Mucosa of rectum (tissue), 2 donors: ENCODE results near the gene MAFF.

Experiments used
- H3K27ac ChIP-seq, 2 donors: one replicate each; pipeline ENCODE4 v1.7.0; 2013; ENCODE audit warnings: inconsistent platforms in 2 of 2, low read depth in 2 of 2, low read length in 2 of 2
- H3K27me3 ChIP-seq, 2 donors: one replicate each; pipeline ENCODE4 v1.7.0; 2013; ENCODE audit warnings: low read length in 2 of 2; ENCODE audit not compliant: control insufficient read depth in 2 of 2, insufficient read depth in 2 of 2
- H3K36me3 ChIP-seq, 2 donors: one replicate each; pipeline ENCODE4 v1.7.0; 2013; ENCODE audit warnings: low read length in 2 of 2; ENCODE audit not compliant: control insufficient read depth in 2 of 2, insufficient read depth in 2 of 2
- H3K4me1 ChIP-seq, 2 donors: one replicate each; pipeline ENCODE4 v1.7.0; 2013; ENCODE audit warnings: low read length in 2 of 2, mild to moderate bottlenecking in 1 of 2; ENCODE audit not compliant: control insufficient read depth in 2 of 2, insufficient read depth in 2 of 2
- H3K4me3 ChIP-seq, 2 donors: one replicate each; pipeline ENCODE4 v1.7.0; 2013; ENCODE audit warnings: low read length in 2 of 2
- H3K9ac ChIP-seq, 2 donors: one replicate each; pipeline ENCODE4 v1.7.0; 2013; ENCODE audit warnings: low read length in 2 of 2, low read depth in 1 of 2, mild to moderate bottlenecking in 1 of 2
- H3K9me3 ChIP-seq, 2 donors: one replicate each; pipeline ENCODE4 v1.7.0; 2013; ENCODE audit warnings: low read length in 2 of 2; ENCODE audit not compliant: control insufficient read depth in 2 of 2
- donor health status: healthy.
- donor health status: Normal muscosa, but diverticular disease.

MAFF gene

DNA sequence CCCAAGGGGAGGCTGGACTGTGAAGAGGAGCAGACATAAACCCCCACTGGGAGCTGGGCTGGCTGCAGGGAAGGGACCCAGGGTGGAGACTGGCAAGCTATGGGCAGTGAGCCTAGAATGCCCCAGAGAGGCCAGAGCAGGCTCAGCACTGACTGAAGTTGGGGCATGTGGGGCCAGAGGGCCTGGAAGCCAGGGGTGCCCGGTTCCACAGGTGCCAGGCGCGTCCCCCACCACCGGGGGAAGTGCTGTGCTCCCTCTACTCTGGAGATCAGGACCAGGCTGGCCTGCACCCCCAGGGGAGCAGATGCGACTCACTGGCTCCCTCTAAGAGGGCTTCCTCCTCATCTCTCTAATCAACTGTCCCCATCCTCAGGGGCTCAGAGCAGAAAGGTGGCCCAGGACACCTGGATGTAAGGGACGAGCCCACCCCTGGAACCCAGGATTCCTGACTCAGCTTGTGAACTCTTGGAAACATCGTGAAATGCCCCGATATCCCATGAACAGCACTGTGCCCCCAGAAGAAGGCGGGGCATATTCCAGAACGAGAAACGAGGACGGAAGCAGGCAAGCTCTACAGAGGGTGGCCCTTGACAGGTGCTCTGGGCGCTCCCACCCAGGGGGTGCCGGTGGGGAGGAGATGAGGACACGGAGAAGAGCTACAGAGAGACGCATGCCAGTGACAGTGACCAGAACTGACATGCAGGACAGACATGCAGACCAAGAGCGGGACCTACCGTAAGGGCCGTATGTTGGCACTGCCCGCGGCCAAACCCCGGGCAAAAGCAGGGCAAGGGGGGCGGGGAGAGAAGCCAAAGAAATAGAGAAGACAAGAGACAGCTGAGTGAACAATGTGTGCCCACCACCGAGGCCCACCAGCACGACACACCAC is 20.4 kb downstream of the MAFF start:
- Histone ChIP-seq H3K36me3 (peaks cover 14 to 34% of the 10 kb centered on the region in 2 donors), H3K9me3 (no peaks in the 10 kb centered on the region), H3K4me1 (peaks cover 20 to 31% of the 10 kb centered on the region in 2 donors), H3K4me3 (no peak overlapping the region), H3K27me3 (no peaks in the 10 kb centered on the region), H3K9ac (peak overlapping the region in 1 of 2 donors; percentile 60), H3K27ac (peak overlapping the region in 1 of 2 donors; percentile 66)

DNA sequence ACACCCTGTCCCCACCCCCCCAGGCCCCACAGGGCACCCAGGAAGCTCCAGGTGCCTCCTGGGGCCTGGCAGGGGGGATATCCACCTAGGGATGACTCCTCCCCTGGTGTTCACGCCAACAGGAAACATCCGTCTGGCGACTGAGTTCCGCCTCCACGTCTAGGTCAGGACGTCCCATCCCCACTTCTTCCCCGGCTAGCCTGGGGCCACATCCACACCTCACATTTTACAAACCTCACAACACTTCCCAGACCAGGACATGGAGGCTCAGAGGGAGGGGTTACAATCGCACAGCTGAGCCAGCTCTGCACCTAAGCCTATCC is 21.0 kb downstream of the MAFF start:
- peak overlapping the region; percentile 38 to 66 for H3K27ac ChIP-seq
- H3K9ac ChIP-seq, result peak overlapping the region in 1 of 2 donors; percentile 60
- H3K9me3 ChIP-seq, result no peaks in the 10 kb centered on the region
- no peak overlapping the region for H3K4me3 ChIP-seq
- peaks cover 20 to 32% of the 10 kb centered on the region in 2 donors for H3K4me1 ChIP-seq
- H3K27me3 ChIP-seq, result no peaks in the 10 kb centered on the region
- H3K36me3 ChIP-seq, result peaks cover 14 to 38% of the 10 kb centered on the region in 2 donors

DNA sequence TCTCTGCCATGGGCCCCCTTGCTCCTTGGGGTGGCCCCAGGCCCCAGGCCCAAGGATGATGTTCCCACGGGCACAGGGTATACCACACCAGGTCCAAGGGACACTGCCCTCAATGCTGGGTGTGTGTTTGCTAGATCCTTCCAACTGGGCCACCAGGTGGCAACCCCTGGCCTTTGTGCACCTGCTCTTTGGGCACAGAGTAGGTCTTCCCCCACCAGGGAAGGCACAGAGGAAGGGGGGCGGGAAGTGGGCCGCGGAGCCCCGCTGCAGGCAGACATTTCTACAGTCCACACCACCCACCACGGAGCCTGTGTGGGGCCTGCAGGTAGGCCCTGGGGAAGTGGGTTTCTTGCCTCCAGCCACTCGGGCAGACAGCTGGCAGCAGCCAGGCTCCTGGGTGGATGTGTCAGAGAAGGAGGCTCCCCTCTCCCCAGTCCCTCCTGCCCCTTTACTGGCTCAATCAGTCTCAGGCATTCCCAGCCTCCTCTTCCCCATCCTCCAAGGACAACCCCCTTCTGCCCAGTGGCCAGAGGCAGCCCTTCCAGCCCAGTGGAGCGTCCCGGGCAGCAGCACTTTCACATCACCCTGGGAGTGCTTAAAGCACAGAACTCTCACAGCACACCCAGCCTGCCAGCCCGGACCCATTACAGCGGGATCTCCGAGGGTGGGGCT is 21.6 kb downstream of the MAFF start:
- no peak overlapping the region for H3K4me3 ChIP-seq
- H3K4me1 ChIP-seq, result peaks cover 20 to 32% of the 10 kb centered on the region in 2 donors
- peak overlapping the region in 1 of 2 donors; percentile 60 for H3K9ac ChIP-seq
- peak overlapping the region; percentile 38 to 66 for H3K27ac ChIP-seq
- no peaks in the 10 kb centered on the region for H3K27me3 ChIP-seq
- H3K9me3 ChIP-seq, result no peaks in the 10 kb centered on the region
- peaks cover 14 to 38% of the 10 kb centered on the region in 2 donors for H3K36me3 ChIP-seq

DNA sequence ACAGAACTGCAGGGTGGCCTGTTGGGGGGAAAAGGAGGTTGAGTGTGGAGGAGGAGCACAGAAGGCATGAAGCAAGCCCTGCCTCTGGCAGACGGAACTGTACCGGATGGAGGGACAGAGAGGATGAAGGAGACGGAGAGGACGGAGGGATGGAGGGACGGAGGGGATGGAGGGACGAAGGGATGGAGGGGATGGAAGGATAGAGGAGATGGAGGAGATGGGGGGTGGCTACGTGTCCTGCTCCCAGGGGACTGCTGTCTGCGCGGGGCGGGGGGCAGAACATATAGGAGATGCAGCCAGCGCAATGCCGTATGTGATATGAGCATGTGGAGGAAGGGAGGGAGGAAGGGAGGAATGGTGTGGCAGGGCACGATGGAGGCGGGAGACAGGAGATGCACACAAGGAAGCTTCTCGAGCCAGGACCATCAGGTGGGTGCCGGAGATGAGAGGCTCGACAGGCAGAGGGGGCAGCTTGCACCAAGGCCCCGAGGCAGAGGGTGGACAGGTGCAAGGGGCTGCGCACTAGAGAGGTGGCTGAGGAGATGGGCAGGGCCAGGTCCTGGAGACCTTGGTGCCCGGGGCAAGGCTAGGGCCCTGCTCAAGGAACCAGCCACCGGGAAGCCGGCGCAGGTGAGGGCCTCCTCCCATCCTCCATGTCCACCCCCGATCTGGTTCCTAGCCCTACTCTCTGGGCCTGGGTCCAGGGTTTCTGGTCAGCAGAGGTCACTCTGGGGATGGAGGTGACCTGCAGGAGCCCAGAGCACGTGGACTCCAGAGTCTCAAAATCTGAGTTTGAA is 25.3 kb downstream of the MAFF start:
- H3K27me3 ChIP-seq, result no peaks in the 10 kb centered on the region
- peaks cover 28 to 41% of the 10 kb centered on the region in 2 donors for H3K4me1 ChIP-seq
- no peak overlapping the region for H3K9ac ChIP-seq
- no peaks in the 10 kb centered on the region for H3K9me3 ChIP-seq
- H3K27ac ChIP-seq, result no peak overlapping the region
- no peak overlapping the region for H3K4me3 ChIP-seq
- H3K36me3 ChIP-seq, result peaks cover 21 to 41% of the 10 kb centered on the region in 2 donors

DNA sequence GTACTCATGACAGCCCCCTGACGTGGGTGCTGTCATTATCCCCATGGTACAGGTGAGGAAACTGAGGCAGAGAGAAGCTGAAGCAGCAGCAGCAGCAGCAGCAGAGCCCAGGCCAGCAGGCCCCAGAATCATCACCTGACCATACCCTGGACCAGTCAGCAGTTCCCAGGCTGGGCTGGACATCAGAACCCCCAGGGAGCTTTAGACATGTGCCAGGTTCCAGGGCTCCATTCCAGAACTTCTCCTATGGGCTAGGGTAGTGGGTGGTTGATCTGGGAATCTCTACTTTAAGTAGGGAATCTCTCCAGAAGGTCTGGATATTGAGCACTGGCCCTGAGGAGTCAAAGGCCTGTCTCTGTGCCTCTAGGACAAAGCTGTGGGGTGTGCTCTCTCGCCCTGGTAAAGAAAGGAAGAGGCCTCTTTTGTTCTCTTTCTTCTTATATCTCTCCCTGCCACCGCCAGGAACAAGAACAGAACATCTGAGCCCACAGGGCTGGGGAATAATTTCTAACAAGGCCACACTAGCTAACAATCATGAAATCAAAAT is 26.6 kb downstream of the MAFF start:
- Histone ChIP-seq H3K9me3 (no peaks in the 10 kb centered on the region), H3K27ac (peak overlapping the region; percentile 94 to 95), H3K9ac (peak overlapping the region; percentile 15 to 67), H3K27me3 (no peaks in the 10 kb centered on the region), H3K36me3 (peaks cover 27 to 46% of the 10 kb centered on the region in 2 donors), H3K4me1 (peaks cover 24 to 29% of the 10 kb centered on the region in 2 donors), H3K4me3 (no peak overlapping the region)

DNA sequence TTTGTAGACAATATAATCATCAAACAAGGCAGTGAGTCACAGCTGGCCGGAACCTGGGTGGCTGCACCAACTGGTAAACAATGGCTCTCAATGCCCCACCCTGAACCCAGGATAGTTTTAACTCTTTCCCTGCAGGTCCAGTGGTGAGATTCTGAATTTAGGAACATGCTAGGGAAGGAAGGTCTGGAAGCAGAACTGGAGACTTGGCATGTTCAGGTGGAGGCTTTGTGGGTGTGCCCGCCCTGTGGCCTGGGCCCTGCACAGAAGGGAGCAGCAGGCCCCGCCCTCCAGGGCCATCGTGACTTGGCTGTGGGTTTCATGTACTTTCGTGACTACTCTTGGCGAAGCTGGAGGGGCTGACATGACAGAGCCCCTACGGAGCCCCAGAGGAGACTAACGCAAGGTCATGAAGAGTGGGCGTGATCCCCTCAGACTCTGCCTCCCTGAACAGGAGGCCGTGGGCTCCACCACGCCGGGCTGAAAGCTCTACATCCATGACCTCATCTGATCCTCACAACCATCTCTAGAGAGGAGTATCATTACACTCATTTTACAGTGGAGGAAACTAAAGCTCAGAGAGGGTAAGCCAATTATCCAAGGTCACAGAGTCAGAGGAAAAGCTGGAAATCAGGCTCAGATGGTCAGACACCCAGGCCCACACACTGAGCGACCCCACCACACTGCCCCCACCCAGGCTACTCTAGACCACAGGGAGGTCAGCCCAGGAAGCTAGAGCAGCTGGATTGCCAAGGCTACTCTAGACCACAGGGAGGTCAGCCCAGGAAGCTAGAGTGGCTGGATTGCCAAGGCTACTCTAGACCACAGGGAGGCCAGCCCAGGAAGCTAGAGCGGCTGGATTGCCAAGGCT is 27.3 kb downstream of the MAFF start:
- Histone ChIP-seq H3K9me3 (no peaks in the 10 kb centered on the region), H3K4me1 (peaks cover 24 to 26% of the 10 kb centered on the region in 2 donors), H3K27ac (peak overlapping the region; percentile 94 to 95), H3K9ac (peak overlapping the region; percentile 36 to 67), H3K36me3 (peaks cover 28 to 46% of the 10 kb centered on the region in 2 donors), H3K4me3 (peak overlapping the region in 1 of 2 donors; percentile 33), H3K27me3 (no peaks in the 10 kb centered on the region)

DNA sequence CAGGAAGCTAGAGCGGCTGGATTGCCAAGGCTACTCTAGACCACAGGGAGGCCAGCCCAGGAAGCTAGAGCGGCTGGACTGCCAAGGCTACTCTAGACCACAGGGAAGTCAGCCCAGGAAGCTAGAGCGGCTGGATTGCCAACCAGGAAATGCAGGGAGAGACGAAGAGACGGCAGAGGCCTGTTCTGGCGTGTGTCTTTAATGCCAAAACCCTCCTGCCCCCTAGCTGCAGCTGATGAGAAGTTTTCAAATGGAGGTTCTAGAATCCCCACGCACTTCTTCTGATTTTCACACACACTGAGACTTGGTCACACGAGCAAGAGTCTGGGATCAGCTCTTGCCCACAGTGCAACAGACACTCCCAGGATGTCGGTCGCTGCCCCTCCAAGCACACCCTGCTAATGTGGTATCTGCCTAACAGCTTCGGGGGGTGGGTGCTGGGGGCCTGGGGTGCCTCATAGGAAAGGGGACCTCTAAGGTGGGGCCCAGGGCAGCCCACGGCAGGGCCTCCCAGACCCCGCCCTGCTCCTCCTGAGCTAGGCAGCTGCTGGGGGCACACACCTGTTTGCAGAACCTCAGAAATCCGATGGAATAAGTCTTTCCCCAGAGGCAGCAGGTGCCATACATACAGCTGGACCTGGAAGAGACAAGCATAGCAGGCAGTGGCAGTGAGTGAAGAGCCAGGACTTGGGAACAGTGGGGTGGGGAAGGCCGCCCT is 28.5 kb downstream of the MAFF start:
- H3K27ac ChIP-seq, result peak overlapping the region; percentile 68 to 79
- H3K4me1 ChIP-seq, result peaks cover 24 to 26% of the 10 kb centered on the region in 2 donors
- peaks cover 27 to 45% of the 10 kb centered on the region in 2 donors for H3K36me3 ChIP-seq
- H3K9ac ChIP-seq, result peak overlapping the region in 1 of 2 donors; percentile 54
- no peaks in the 10 kb centered on the region for H3K9me3 ChIP-seq
- H3K27me3 ChIP-seq, result no peaks in the 10 kb centered on the region
- no peak overlapping the region for H3K4me3 ChIP-seq

DNA sequence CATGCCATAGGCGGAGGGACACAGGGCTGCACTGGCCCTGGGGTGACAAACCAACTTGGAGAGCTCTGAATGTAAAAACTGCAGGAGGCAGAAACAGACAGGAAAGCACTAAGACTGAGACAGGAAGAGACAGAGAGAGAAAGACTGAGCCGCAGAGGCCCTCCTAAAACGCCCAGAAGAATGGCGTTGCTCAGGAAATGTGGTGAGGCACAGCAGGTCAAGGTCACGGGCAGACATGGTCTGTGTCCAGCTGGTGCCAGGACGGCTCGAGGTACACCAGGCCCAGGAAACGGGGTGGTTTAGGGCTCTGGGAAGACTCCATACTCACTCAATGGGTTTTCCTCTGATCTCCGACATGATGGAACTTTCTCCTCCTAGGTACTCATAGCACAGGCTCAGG is 29.1 kb downstream of the MAFF start:
- no peaks in the 10 kb centered on the region for H3K27me3 ChIP-seq
- H3K27ac ChIP-seq, result peak overlapping the region in 1 of 2 donors; percentile 68
- no peak overlapping the region for H3K4me3 ChIP-seq
- H3K9me3 ChIP-seq, result no peaks in the 10 kb centered on the region
- peaks cover 23 to 43% of the 10 kb centered on the region in 2 donors for H3K36me3 ChIP-seq
- peaks cover 24 to 26% of the 10 kb centered on the region in 2 donors for H3K4me1 ChIP-seq
- H3K9ac ChIP-seq, result peak overlapping the region in 1 of 2 donors; percentile 54
